Kidney (tissue), 14 donors: ENCODE data around the gene GPR22. TPM values are rescaled to one million over a fixed set of nuclear protein-coding genes. Genes with fewer than 3 reads are reported as not detected.

ENCODE experiments used
- DNase-seq, 5 donors: peaks; one replicate each; pipeline ENCODE4 v3.0.0-alpha.2; 2013 to 2020
- FAIRE-seq: peaks from 2 replicates; lab custom pipeline; 2012; peaks lifted over from hg19 to GRCh38; lab: Jason Lieb, UNC
- H3K27ac ChIP-seq, 2 donors: one replicate each; pipeline ENCODE4 v1.7.0; 2013; ENCODE audit warnings: low read depth in 2 of 2, low read length in 2 of 2, inconsistent platforms in 1 of 2
- H3K27me3 ChIP-seq: one replicate; pipeline ENCODE4 v1.7.1; 2013; ENCODE audit warnings: low read length, inconsistent platforms; ENCODE audit not compliant: control insufficient read depth, insufficient read depth
- H3K36me3 ChIP-seq, 3 donors: one replicate each; pipeline versions ENCODE4 v1.7.0 to v1.7.1; 2013; ENCODE audit warnings: low read length in 3 of 3, control low read depth in 1 of 3, inconsistent platforms in 1 of 3; ENCODE audit not compliant: insufficient read depth in 3 of 3, control insufficient read depth in 2 of 3
- H3K4me1 ChIP-seq, 3 donors: one replicate each; pipeline versions ENCODE4 v1.7.0 to v1.7.1; 2013; ENCODE audit warnings: low read length in 3 of 3, inconsistent platforms in 1 of 3, low read depth in 1 of 3; ENCODE audit not compliant: control insufficient read depth in 2 of 3, insufficient read depth in 2 of 3
- H3K4me3 ChIP-seq, 3 donors: one replicate each; pipeline versions ENCODE4 v1.7.0 to v1.8.1; 2013; ENCODE audit warnings: low read length in 3 of 3, control low read depth in 1 of 3, inconsistent platforms in 1 of 3
- H3K9ac ChIP-seq, 3 donors: one replicate each; pipeline versions ENCODE4 v1.7.0 to v1.7.1; 2013; ENCODE audit warnings: low read length in 3 of 3, control low read depth in 1 of 3, inconsistent platforms in 1 of 3
- H3K9me3 ChIP-seq, 3 donors: one replicate each; pipeline versions ENCODE4 v1.7.0 to v1.7.1; 2013; ENCODE audit warnings: low read length in 3 of 3, control low read depth in 1 of 3, inconsistent platforms in 1 of 3; ENCODE audit not compliant: control insufficient read depth in 2 of 3, insufficient read depth in 1 of 3
- intact Hi-C: fragments of 100-400 bp; cut with DNase I; formaldehyde crosslinking; loops from one replicate; pipeline ENCODE4 v1.11.1; 2022
- polyA plus RNA-seq: library from polyadenylated mRNA; stranded (reverse); fragments of 350-450 nt; fragmentation: Illumina TruSeq; extraction: RNeasy Lipid Tissue Mini Kit (QIAGEN cat#74804); gene quantifications from one replicate; pipeline ENCODE4 v1.2.3, GENCODE V29; 2014; ENCODE audit warnings: low read depth, low replicate concordance; ENCODE audit not compliant: insufficient read depth
- total RNA-seq: library from RNA; stranded (reverse); fragmentation: NEBNext Ultra II Directional; extraction: Animal tissue kit (Norgen Biotek cat#: 25700); gene quantifications from one replicate; pipeline ENCODE4 v1.2.1, GENCODE V29; 2021
- TF ChIP-seq, protein P1 (sequence below): IDR thresholded peaks from 3 replicates; pipeline ENCODE4 v1.5.1; 2012; ENCODE audit warnings: mild to moderate bottlenecking, moderate library complexity, borderline replicate concordance; ENCODE audit not compliant: insufficient read depth; ENCODE audit errors: extremely low read depth
- donor health status: control.
- donor health status: control.
- donor health status: control.
- donor health status: control.
- donor health status: control.
- donor health status: DM: yes; HTN: yes; CAD: no.
- donor health status: Normal renal cell carcinoma (clear cell type).

The GPR22 gene
- total and polyA plus RNA-seq, 2 donors from 2014 or later, result not detected

DNA sequence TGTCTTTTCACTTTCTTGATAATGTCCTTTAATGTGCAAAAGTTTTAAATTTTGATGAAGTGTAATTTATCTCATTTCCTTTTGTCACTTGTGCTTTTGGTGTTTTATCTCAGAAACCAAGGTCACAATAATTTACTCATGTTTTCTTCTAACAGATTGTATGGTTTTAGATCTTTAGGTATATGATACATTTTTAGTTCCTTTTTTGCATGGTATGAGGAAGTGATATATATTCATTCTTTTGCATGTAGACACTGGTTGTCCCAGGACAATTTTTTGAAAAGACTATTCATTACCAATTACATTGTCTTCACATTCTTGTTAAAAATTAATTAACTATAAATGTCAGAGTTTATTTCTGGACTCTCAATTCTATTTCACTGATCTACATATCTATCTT, 39.8 kb upstream of the GPR22 start:
- Histone ChIP-seq H3K9ac (no peak overlapping the region), H3K4me1 (no peaks in the 10 kb centered on the region), H3K9me3 (peaks cover 0 to 5% (median 0%) of the 10 kb centered on the region in 3 donors), H3K27me3 (no peaks in the 10 kb centered on the region), H3K36me3 (peaks cover 0 to 2% (median 0%) of the 10 kb centered on the region in 3 donors), H3K4me3 (no peak overlapping the region), H3K27ac (no peak overlapping the region)
- intact Hi-C loops, result no loop called here
- TF ChIP-seq, protein P1, sequence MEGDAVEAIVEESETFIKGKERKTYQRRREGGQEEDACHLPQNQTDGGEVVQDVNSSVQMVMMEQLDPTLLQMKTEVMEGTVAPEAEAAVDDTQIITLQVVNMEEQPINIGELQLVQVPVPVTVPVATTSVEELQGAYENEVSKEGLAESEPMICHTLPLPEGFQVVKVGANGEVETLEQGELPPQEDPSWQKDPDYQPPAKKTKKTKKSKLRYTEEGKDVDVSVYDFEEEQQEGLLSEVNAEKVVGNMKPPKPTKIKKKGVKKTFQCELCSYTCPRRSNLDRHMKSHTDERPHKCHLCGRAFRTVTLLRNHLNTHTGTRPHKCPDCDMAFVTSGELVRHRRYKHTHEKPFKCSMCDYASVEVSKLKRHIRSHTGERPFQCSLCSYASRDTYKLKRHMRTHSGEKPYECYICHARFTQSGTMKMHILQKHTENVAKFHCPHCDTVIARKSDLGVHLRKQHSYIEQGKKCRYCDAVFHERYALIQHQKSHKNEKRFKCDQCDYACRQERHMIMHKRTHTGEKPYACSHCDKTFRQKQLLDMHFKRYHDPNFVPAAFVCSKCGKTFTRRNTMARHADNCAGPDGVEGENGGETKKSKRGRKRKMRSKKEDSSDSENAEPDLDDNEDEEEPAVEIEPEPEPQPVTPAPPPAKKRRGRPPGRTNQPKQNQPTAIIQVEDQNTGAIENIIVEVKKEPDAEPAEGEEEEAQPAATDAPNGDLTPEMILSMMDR, result no peak
- no peak for FAIRE-seq
- no peak for DNase-seq

DNA sequence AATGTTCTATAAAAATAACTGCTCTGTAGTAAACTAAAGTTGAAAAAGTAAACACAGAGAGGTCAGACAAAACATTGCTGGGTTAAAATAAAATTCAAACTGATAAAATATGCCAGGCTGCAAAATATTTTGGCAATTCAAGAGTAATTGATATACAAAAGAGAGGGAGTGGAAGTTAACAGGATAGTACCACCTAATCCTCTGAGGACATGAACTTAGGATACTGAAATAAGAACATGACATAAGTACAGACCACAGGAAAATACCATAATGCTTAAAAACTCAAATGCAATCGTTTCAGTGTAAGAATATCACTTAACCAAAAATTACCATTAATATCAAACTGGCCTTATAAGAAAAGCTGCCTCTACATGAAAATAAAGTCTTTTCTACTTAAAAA, 37.6 kb upstream of the GPR22 start:
- H3K27ac ChIP-seq, result no peak overlapping the region
- no peak for FAIRE-seq

DNA sequence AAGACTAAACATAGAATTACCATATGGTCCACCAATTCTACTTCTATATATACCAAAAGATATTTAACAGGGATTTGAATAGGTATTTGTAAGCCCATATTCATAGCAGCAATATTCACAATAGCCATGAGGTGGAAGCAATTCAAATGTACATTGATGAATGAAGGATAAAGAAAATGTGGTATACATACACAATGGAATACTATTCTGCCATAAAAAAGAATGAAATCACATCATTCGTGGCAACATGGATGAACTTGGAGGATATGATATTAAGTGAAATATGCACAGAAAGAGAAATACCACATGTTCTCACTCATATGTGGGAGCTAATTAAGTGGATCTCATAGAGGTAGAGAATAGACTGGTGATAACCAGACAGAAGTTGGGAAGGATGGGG, 34.1 kb upstream of the GPR22 start:
- Histone ChIP-seq H3K36me3 (no peaks in the 10 kb centered on the region), H3K9ac (no peak overlapping the region), H3K9me3 (peaks cover 0 to 5% (median 0%) of the 10 kb centered on the region in 3 donors), H3K27me3 (no peaks in the 10 kb centered on the region), H3K4me1 (no peaks in the 10 kb centered on the region), H3K4me3 (no peak overlapping the region), H3K27ac (no peak overlapping the region)
- TF ChIP-seq, protein P1, result no peak
- DNase-seq (no peak), FAIRE-seq (no peak)
- intact Hi-C loops, result no loop called here

More for the DNA sequence above, 37.6 kb upstream of the GPR22 start:
- no peaks in the 10 kb centered on the region for H3K4me1 ChIP-seq
- H3K9ac ChIP-seq, result no peak overlapping the region
- no peaks in the 10 kb centered on the region for H3K27me3 ChIP-seq
- TF ChIP-seq, protein P1, result no peak
- peaks cover 0 to 5% (median 0%) of the 10 kb centered on the region in 3 donors for H3K9me3 ChIP-seq
- no peak overlapping the region for H3K4me3 ChIP-seq
- intact Hi-C loops, result no loop called here
- no peak for DNase-seq
- peaks cover 0 to 2% (median 0%) of the 10 kb centered on the region in 3 donors for H3K36me3 ChIP-seq

DNA sequence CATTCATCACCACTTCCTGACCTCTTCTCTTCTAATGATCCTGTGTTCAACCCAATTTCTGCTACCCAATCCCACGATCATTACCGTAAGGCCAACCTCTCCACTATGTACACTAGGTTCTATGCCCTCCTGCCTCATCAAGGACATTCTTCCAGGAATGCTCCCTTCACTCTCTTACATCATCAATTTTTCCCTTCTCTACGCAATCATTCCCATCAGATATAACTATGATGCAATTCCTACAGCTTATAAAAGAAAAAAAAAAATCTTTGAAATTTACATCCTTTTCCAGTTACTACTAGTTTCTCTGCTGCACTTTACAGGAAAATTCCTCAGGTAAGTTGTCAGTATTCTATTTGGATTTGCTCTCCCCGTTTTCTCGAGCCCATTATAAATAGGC, 30.8 kb upstream of the GPR22 start:
- Histone ChIP-seq H3K4me1 (no peaks in the 10 kb centered on the region), H3K27me3 (no peaks in the 10 kb centered on the region), H3K27ac (no peak overlapping the region), H3K9ac (no peak overlapping the region), H3K9me3 (no peaks in the 10 kb centered on the region), H3K36me3 (no peaks in the 10 kb centered on the region), H3K4me3 (no peak overlapping the region)
- intact Hi-C loops, result no loop called here
- TF ChIP-seq, protein P1, result no peak
- FAIRE-seq (no peak), DNase-seq (no peak)
